HG03139 (cell line): ENCODE data around the gene DLGAP1.

Experiments
- ATAC-seq: cut with Tn5 transposase; IDR thresholded peaks from one replicate; pipeline ENCODE4 v1.9.1; 2021; ENCODE audit not compliant: unreplicated experiment

The DLGAP1 gene

DNA sequence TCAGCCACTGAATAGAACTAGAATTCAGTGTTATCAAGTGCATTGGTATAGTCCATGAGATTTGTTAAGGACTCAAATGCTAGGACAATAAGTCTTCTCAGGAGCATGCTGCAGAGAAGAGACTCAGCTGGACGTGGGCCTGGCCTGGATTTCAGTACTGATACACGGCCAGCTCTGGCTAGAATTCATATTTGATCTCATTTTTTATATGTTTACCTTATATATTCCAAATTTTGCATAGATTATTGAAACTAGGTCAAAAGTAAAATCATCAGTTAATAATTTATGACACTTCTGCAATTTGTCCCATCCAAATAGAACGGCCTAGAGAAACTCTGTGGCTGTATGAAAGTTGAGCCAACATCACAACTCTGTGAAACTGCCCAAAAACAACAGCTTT, 262.0 kb downstream of the DLGAP1 start:
- no peak for ATAC-seq

DNA sequence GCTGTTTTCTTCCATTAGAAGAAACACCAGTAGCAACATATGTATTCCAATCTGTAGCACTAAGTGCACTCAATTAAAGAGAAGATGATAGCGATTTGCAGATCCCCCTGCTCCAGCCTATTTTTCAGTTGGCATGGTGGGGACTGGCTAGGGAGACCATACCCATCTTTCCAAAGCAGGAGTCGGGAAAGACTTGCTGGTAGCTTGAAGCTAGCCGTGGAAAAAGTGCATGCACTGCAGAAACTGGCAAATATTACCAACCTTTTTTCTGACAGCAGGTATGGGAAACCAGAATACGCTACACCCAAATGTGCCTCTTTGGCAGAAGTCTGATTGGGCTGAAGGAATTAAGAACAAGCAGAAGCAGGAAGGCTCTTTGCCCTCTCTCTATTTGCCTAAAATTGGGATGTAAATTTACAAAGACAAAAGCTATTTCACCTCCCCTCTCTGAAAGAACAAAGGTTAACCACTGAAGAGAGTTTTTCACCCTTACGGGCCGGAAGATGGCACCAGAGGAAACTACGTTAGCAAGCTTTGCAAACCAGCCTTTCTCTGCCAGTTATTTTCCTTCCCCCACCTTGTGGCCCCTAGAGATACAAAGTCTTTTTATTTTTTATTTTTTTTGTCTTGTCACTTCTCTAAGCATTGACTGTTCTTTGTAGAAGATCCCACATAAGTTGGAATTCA, 273.1 kb downstream of the DLGAP1 start:
- no peak for ATAC-seq

DNA sequence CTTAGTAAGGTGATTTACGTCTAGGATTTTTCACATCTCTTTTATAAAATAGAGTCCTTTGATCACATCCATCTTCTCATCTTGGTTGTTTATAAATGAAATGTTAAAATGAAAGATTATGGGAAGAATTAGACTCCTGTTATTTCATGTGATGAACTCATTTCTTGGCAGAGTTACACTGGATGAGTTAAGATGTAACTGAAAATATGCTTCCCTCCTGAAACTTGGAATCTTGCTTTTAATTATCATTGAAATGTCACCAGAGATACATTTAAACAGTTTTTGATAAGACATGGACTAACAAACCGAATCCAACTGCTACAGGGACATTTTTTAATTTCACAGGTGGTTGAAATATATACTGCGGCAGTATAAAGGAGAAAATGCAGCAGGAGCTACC, 274.0 kb downstream of the DLGAP1 start:
- ATAC-seq: no peak

DNA sequence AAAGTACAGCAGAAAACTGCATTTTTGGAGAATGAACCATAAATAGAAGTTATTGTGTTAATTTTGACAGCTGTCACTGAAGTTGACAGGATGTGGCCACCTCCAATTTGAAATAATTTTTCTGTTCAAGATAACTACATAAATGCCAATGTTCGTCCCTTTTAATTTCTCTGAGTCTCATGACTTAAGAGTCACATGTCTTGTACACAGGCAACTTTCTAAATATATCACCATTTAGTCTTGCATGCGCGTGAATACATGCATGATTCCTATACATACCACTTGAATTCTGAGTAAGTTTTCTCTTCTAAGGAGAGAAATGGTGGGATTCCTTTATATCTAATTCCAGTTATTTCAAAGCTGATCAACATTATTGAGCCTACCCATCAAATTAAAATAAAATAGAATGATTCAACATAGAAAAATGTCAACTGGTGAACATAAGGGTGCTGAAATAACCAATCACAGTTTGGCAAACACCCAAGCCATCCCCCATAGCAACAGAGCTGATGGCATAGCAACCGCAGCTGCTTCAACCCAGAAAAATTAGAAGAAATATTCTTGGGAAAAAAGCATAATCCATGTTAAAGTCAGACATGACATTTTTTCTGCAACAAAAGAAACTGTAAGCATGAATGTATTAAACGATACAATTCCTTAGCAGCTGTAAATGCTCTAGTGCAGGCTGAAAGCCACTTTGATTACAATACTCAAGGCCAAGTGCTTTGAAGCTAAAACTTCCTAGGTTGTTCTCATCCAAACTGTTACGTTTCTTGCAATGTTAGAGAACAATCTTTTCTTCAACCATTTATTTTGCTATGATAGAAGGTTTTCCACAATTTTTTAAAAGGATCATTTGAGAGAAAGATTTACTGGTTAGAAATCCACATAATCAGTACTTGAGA, 282.7 kb downstream of the DLGAP1 start:
- ATAC-seq: no peak

DNA sequence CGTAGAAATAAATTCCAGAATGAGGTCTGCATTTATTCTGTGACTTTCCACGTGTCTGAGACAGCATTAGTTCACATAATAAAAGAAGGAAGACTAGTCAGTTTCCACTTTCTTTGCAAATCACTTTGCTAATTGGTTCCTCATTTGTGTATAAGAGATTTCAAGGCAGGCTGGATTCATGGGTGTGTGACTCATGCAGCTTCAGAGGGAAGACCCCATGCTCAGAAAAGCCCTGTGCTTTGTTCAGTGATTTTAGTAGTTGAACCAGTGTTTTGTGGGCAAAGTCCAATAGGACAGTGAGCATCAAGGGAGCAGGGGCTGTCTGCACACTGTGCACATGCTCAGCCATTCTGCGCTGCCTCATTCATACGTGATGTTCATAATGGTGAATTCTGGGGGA, 297.8 kb downstream of the DLGAP1 start:
- ATAC-seq: no peak

DNA sequence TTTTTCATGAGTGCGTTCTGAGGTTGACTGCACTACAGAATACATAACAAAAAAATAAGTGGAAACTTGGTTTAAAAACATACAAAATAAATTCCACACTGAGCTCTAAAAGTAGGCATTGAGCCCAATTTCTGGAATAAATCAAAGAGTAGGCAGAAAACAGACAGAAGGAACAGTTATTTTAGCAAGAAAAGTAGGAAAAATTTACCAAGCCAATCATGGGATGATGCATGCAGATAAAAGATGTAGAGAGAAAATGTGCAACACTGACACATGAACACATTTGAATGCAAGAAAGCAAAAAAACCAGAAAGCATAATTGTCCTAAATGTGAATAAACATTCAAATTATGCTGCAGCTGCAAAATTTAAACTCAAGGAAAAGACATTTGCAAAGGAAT, 308.3 kb downstream of the DLGAP1 start:
- ATAC-seq: no peak

DNA sequence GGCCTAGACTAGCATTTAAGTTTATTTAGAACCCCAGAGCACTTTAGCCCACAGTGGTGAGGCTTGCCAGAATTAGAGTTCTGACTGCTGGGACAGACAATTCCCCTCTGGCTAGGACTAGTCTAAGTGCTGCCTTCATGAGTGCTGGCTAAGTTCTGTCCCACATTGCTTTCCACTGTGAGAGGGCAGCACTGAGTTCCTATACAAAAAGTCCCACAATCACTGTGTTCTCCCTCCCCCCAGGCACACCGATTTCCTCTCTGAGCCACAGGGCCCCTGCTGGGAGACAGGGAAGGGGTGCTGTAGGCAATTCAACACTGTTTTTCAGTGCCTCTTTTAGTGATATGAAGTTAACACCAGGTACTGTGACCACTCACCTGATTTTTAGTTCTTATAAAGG, 310.9 kb downstream of the DLGAP1 start:
- no peak for ATAC-seq

DNA sequence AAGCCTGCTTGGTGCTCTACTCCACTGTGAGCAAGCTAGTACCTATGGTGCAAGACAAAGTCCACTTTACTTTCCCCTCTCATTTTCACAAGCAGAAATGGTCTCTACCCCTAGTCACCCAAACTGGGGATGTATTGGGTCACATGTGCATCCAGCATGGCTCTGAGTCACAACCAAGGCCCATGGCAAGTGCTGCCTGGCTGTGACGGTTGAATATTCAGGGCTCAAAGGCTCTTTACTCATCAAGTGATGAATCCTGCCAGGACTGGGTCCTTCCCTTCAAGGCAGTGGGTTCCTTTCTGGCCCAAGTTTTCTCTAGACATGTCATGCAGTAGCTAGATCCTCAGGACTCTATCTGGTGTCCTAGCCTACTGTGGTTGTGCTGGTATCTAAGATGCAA, 311.5 kb downstream of the DLGAP1 start:
- ATAC-seq: no peak

DNA sequence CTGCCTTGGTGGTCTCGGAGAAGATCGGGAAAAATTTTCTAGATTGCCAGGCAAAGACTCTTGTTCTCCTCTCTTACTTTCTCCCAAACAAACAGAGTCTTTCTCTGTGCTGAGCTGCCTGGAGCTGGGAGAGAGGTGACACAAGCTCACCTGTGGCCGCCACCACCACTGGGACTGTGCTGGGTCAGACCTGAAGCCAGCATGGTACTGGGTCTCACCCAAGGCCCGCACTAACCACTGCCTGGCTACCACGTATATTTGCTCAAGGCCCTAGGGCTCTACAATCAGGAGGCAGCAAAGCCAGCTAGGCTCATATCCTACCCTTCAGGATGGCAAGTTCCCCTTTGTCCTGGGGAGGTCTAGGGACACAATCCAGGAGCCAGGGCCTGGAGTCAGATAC, 312.2 kb downstream of the DLGAP1 start:
- no peak for ATAC-seq

DNA sequence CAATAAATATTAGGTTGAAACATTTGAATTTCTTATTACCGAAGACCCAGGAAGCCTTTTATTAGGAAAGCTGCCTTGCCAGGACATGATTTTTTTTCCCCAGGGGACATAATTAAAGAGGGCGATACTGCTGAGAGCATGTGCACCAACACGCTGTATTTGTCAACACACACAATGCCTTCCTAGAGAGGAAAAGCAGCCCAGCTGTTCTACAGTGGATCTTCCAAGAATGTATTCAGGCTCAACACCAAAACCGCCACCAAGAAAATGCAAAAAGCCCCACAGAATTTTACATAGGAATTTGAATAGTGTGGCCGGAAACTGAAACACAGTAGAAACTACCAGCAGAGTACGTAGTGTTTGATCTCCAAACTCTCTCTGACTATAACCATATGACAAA, 320.4 kb downstream of the DLGAP1 start:
- ATAC-seq: no peak

DNA sequence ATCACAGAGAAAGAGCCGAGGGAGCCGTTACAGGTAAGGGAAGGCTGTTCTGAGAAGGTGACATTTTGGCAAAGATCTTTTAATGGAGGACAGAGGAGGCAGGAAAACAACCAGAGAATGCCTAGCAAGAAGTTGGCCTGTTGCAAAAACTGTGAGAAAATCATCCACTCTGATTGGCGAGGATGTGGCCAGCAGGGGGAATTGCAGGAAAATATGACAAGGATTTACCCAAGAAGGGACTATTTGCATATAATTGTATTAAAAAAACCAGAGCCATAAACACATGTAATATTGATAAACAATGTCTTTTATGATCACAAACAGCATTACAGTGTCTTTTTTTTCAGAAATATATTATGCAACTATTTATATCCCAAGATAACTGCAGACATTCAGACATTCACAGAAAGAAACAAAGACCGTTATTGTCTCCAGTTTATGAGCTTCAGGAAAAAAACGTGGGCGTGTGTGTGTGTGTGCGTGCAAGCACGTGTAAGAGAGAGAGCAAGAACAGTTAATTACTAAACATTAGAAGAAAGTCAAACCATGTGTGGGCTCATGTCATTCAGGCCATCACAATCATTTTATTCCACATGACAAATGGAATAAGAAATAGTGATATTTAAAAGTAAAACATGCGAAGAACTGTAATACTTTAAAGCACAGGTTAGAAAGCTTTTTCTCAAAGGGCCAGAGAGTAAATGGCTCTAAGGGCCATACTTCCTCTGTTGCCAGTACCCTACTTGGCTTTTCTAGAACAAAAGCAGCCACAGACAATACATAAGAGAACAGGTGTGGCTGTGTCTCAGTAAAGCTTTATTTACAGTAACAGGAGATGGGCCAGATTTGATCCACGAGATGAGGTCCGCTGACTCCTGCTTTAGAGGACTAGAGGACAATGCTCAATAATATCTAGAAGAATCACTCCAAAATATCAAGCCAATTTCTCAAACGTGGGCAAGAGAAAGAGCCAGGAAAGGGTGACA, 324.1 kb downstream of the DLGAP1 start:
- ATAC-seq: no peak

DNA sequence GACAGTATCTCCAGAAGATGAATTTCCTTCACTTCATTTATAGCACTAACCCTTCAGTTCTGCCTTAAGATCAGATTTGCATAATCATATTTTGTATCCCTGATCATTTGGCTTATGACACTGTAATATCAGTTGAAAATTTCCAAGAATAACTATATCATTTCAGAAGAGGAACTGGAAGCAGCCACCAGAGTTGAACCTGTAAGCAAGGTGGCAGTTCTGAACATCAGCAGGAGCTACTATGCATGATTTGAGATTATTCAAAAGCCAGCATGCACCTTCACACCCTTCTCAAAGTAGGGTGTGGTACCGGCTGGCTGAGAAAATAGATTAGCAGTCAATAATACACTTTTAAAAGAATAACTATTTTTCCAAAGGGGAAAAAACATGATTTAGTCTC, 328.2 kb downstream of the DLGAP1 start:
- no peak for ATAC-seq

DNA sequence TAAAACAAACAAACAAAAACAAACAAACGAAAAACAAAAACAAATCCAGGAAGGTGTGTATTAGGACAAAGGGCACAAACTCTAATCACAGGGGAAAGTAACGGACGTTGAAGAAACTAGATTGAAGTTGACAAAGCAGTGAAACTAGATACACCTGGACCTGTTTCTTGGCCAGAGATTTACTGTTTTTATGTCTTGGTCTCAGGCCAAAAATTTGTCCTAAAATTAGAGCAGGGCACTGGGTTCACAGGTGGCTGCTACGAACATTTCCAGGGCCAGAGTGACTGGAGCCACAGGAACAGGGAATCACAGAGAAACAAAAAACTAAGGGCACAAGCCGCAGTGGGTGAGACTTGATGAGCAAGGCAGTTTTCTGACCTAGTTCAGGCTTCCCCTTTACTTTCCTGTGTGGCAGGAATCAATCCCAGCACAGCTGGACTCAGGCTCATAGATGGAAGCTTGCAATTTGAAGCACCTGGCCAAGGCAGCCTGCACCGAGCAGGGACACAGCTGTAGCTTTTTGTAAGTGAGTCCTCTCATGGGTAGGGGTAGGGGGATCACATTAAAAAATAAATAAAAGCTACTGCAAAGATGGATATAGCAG, 329.4 kb downstream of the DLGAP1 start:
- no peak for ATAC-seq

DNA sequence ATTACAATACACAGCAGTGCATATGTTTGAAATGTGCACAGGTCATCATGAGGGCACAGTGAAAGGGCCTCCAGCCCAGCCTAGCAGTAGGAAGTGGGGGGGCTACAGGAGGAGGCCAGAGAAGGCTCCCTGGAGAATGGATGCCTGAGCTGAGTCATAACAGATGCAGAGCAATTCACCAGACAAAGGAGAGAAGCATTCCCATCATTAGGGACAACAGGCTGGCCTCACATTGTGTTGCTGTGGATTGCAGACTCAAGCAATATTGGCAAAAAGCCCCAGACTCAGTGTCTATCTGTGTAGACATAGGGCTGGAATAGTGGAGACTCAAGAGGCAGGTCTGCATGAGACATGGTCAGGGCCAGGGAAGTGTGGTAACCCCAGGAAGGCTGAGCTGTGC, 329.9 kb downstream of the DLGAP1 start:
- ATAC-seq: no peak

DNA sequence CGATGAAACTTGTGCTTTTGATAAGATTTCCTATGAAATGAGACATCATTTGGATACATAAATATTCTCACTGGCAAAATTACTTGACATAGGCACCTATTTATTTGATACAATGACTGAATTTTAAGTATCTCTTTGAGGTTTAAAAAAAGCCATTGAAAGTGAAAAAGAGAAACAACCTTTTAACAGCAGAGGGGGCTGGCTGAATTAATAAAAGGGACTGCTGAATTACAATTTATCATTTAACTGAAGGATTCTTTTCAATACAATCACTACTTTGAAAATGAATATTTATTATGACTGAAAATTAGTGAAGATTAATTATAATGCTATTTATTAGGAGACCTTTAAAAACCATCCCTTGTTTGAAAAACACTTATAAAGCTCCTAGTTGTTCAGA, 335.3 kb downstream of the DLGAP1 start:
- no peak for ATAC-seq

DNA sequence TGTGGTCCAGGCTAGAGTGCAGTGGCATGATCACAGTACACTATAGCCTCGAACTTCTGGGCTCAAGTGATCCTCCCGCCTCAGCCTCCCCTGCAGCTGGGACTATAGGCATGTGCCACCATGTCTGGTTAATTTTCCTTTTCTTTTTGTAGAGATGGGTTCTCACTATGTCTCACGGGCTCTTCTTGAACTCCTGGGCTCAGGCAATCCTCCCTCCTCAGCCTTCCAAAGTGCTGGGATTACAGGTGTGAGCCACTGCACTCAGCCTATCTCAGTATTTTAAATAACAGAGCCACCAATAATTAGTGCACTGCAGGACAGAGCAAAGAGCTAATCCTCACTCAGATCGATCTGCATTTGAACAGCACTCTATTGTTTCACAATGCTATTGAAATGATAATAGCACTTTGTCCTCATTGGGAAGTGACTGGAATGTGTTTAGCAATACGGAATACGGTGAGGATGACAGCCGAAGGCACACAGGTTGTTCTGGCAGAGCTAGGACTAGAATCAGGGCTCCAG, 335.9 kb downstream of the DLGAP1 start:
- ATAC-seq: no peak

DNA sequence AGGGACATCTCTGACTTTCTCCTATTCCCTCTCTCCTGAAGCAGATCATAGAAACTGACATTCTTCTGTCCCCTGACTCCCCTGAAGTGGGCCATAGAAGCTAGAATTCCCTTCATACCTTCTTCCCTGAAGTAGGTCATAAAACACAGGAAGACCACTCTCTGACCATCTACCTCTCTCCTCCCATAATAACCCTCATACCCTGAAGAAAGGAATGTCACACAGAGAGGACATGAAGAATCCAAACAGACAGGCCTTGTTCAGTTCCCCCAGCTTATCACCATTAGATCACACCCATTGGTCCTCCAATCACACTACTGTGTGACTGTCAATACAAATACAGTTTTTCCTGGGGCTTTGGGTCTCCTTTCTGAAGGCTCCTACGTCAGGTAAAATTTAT, 347.1 kb downstream of the DLGAP1 start:
- no peak for ATAC-seq

DNA sequence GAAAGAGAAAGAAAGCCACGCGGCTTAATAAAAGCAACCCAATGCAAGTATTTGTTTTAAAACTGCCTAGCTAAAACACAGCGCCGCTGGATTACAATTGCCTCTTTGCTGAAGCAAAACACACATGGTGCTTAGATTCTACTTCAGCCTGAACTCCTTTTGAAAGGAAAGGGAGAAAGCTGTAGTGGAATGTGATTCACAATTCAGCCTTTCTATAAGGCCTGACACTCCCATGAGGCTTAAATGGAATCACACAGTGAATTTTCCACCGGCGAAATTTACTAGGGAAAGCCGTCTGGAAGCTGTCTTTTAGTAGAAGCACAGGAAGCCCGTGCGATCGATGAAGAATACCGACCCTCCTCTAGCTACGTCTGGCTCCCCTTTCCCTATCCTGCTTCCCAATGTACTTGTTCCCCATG, 348.0 kb downstream of the DLGAP1 start:
- ATAC-seq: no peak

DNA sequence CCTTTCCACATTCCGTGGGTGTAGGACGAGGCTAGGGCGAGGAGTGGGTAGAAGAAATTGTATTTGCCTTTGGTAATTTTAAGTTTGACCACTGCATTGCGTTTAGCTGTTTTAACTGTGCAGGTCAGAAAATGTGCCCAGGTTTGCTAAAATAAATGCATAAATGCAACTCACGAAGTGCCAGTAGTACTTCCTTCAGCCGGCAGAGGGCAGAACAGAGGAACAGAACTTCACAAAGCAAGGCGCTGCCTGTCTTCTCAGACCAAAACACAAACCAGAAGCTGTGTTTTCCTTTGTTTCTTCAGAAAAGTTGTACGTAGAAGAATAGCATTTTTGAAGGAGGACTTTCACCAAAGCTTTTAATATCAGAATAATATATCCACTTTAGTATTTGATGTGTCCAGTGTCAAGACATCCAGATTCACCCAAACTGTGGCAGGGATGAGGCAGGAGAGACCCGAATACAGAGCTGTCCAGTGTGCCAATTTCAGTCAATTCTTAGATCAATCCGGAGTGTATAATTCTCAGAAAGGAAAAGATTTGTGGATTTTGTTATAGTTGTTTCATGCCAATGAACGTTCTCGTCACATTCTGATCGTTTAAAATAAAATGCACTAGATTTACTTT, 348.6 kb downstream of the DLGAP1 start:
- no peak for ATAC-seq

DNA sequence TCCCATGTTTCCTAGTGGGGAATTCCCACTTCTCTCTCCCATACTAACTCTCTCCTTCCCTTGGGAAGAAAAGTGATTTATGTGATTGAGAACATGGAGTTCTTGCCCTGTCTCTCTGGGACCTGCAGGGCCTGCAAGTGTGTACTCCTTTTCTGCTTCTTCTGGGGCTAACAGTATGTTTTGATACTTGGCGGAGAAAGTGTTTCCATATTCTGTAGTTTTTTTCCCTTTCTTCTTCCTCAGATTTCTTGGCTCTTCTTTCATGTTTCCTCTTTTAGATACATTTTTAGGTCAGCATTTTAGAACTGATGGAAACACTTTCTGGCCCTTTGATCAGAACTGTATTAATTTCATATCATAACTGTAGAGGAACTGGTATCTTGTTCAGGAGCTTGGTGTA, 352.2 kb downstream of the DLGAP1 start:
- no peak for ATAC-seq
